ENCODE measurements around the gene ZSWIM7.
A peak's percentile ranks its signal among the peaks of the same experiment; 100 is the strongest.

The ZSWIM7 gene

GRCh38 chr17:15999141-15999973 is at the start of gene ZSWIM7, which contains the start of gene TTC19:
ZSWIM7 (minus strand) TSS chr17:15999704; CDS start chr17:15999594, 110 bp downstream.
TTC19 (plus strand) TSS chr17:15999824; CDS start chr17:15999849, 25 bp downstream.
- Histone ChIP-seq H3K4me3 (peak within 1 kb of the TSS; percentile 59 to 82 (median 74)), H3K27ac (peak within 1 kb of the TSS; percentile 62 to 95 (median 88))

GRCh38 chr17:16048811-16049449 is 49.4 kb upstream of the ZSWIM7 start:
- no peak overlapping the region for H3K4me3 ChIP-seq
- H3K27ac ChIP-seq: no peak overlapping the region

GRCh38 chr17:16046966-16047365 is 47.5 kb upstream of the ZSWIM7 start:
- no peak overlapping the region for H3K4me3 ChIP-seq
- no peak overlapping the region for H3K27ac ChIP-seq

GRCh38 chr17:16044487-16044886 is 45.0 kb upstream of the ZSWIM7 start:
- Histone ChIP-seq H3K4me3 (no peak overlapping the region), H3K27ac (no peak overlapping the region)

GRCh38 chr17:16040710-16041251 is 41.3 kb upstream of the ZSWIM7 start:
- no peak overlapping the region for H3K27ac ChIP-seq
- H3K4me3 ChIP-seq: no peak overlapping the region

GRCh38 chr17:16037636-16038035 is 38.1 kb upstream of the ZSWIM7 start:
- no peak overlapping the region for H3K4me3 ChIP-seq
- peak overlapping the region in 1 of 21 experiments; percentile 21 for H3K27ac ChIP-seq

- no peak overlapping the region for H3K4me3 ChIP-seq
- H3K27ac ChIP-seq: no peak overlapping the region
Measured at GRCh38 chr17:16036261-16036660, 36.8 kb upstream of the ZSWIM7 start.

GRCh38 chr17:16033729-16034349 is 34.3 kb upstream of the ZSWIM7 start:
- Histone ChIP-seq H3K27ac (no peak overlapping the region), H3K4me3 (no peak overlapping the region)

GRCh38 chr17:16027708-16028584 is 28.4 kb upstream of the ZSWIM7 start:
- Histone ChIP-seq H3K27ac (peak overlapping the region in 11 of 21 experiments; percentile 8 to 67 (median 28)), H3K4me3 (no peak overlapping the region)

- H3K4me3 ChIP-seq: no peak overlapping the region
- H3K27ac ChIP-seq: peak overlapping the region in 2 of 21 experiments; percentile 28 to 63
Measured at GRCh38 chr17:16026895-16027294, 27.4 kb upstream of the ZSWIM7 start.

GRCh38 chr17:16025202-16025601 is 25.7 kb upstream of the ZSWIM7 start:
- H3K27ac ChIP-seq: no peak overlapping the region
- no peak overlapping the region for H3K4me3 ChIP-seq

- Histone ChIP-seq H3K4me3 (no peak overlapping the region), H3K27ac (no peak overlapping the region)
Measured at GRCh38 chr17:16023881-16024280, 24.4 kb upstream of the ZSWIM7 start.

- no peak overlapping the region for H3K27ac ChIP-seq
- no peak overlapping the region for H3K4me3 ChIP-seq
Measured at GRCh38 chr17:16019347-16019746, 19.8 kb upstream of the ZSWIM7 start.

GRCh38 chr17:16013943-16014407 is 14.5 kb upstream of the ZSWIM7 start:
- Histone ChIP-seq H3K4me3 (no peak overlapping the region), H3K27ac (no peak overlapping the region)

GRCh38 chr17:16007439-16007838 is 7.9 kb upstream of the ZSWIM7 start:
- Histone ChIP-seq H3K27ac (no peak overlapping the region), H3K4me3 (no peak overlapping the region)

- H3K27ac ChIP-seq: peak overlapping the region in 1 of 21 experiments; percentile 18
- no peak overlapping the region for H3K4me3 ChIP-seq
Measured at GRCh38 chr17:16005636-16006035, 6.1 kb upstream of the ZSWIM7 start.

GRCh38 chr17:16003841-16004240 is 4.3 kb upstream of the ZSWIM7 start:
- Histone ChIP-seq H3K4me3 (no peak overlapping the region), H3K27ac (peak overlapping the region in 3 of 21 experiments; percentile 5 to 47 (median 26))

GRCh38 chr17:16002708-16003260 is 3.3 kb upstream of the ZSWIM7 start:
- no peak overlapping the region for H3K4me3 ChIP-seq
- no peak overlapping the region for H3K27ac ChIP-seq
